Lower lobe of right lung (tissue), 2 donors: ENCODE measurements around the gene PYHIN1. TPM values are rescaled to one million over a fixed set of nuclear protein-coding genes. Genes with fewer than 3 reads are reported as not detected.

Experiments used
- ATAC-seq, 2 donors: fragments of 200-7000 bp; cut with Tn5 transposase; one replicate each; pipeline ENCODE4 v1.9.1; 2020 to 2022; ENCODE audit warnings: mild to moderate bottlenecking in 2 of 2, moderate library complexity in 2 of 2
- DNase-seq: peaks from one replicate; pipeline ENCODE4 v3.0.0-alpha.2; 2020
- H3K27ac ChIP-seq: fragments of 200-600 bp; one replicate; pipeline ENCODE4 v1.8.0; 2022
- H3K27me3 ChIP-seq: fragments of 200-600 bp; one replicate; pipeline ENCODE4 v1.8.0; 2022; ENCODE audit warnings: low read depth
- H3K36me3 ChIP-seq: fragments of 200-600 bp; one replicate; pipeline ENCODE4 v1.8.0; 2022; ENCODE audit warnings: mild to moderate bottlenecking
- H3K4me1 ChIP-seq: fragments of 200-600 bp; one replicate; pipeline ENCODE4 v1.8.0; 2022
- H3K4me3 ChIP-seq: fragments of 200-600 bp; one replicate; pipeline ENCODE4 v1.8.0; 2022; ENCODE audit warnings: mild to moderate bottlenecking
- H3K9me3 ChIP-seq: fragments of 200-600 bp; one replicate; pipeline ENCODE4 v1.8.0; 2022
- CTCF ChIP-seq: fragments of 200-600 bp; IDR thresholded peaks from one replicate; pipeline ENCODE4 v1.8.0; 2022; ENCODE audit warnings: antibody characterized with exemption, mild to moderate bottlenecking
- intact Hi-C: fragments of 100-400 bp; cut with DNase I; formaldehyde crosslinking; loops from one replicate; pipeline ENCODE4 v1.11.0; 2022
- total RNA-seq: library from RNA; stranded (reverse); fragmentation: NEBNext Ultra II Directional; extraction: Animal tissue kit (Norgen Biotek cat#: 25700); gene quantifications from one replicate; pipeline ENCODE4 v1.2.1, GENCODE V29; 2021
- donor health status: DM: no; HTN: yes; CAD: no; lungs with severe emphysema.

The PYHIN1 gene
- total RNA-seq, 1 donor from 2014 or later = 3.9 TPM

- DNase-seq (no peak), ATAC-seq (no peak)
- H3K36me3 ChIP-seq = no peaks in the 10 kb centered on the region
- H3K9me3 ChIP-seq = peaks cover 4% of the 10 kb centered on the region
- TF ChIP-seq CTCF = no peak
- H3K27me3 ChIP-seq = no peaks in the 10 kb centered on the region
- no peaks in the 10 kb centered on the region for H3K4me1 ChIP-seq
- H3K27ac ChIP-seq = no peak overlapping the region
- intact Hi-C loops = no loop called here
- no peak overlapping the region for H3K4me3 ChIP-seq
Measured at GRCh38 chr1:158978730-158979129, 47.4 kb downstream of the PYHIN1 start.

- DNase-seq (no peak), ATAC-seq (no peak)
- Histone ChIP-seq H3K4me3 (no peak overlapping the region), H3K36me3 (no peaks in the 10 kb centered on the region), H3K27me3 (no peaks in the 10 kb centered on the region), H3K4me1 (no peaks in the 10 kb centered on the region), H3K9me3 (peaks cover 4% of the 10 kb centered on the region), H3K27ac (no peak overlapping the region)
- no peak for TF ChIP-seq CTCF
- intact Hi-C loops = no loop called here
Measured at GRCh38 chr1:158979229-158979628, 47.9 kb downstream of the PYHIN1 start.

GRCh38 chr1:158983235-158983634 lies 51.9 kb downstream of the PYHIN1 start:
- H3K4me3 ChIP-seq = no peak overlapping the region
- H3K27ac ChIP-seq = no peak overlapping the region
- peaks cover 4% of the 10 kb centered on the region for H3K9me3 ChIP-seq
- no peaks in the 10 kb centered on the region for H3K27me3 ChIP-seq
- intact Hi-C loops = no loop called here
- no peaks in the 10 kb centered on the region for H3K4me1 ChIP-seq
- DNase-seq (no peak), ATAC-seq (no peak)
- no peaks in the 10 kb centered on the region for H3K36me3 ChIP-seq
- no peak for TF ChIP-seq CTCF

GRCh38 chr1:158984386-158984785 lies 53.0 kb downstream of the PYHIN1 start:
- Histone ChIP-seq H3K36me3 (no peaks in the 10 kb centered on the region), H3K27ac (no peak overlapping the region), H3K27me3 (no peaks in the 10 kb centered on the region), H3K9me3 (peaks cover 4% of the 10 kb centered on the region), H3K4me1 (no peaks in the 10 kb centered on the region), H3K4me3 (no peak overlapping the region)
- no peak for TF ChIP-seq CTCF
- DNase-seq (no peak), ATAC-seq (no peak)
- intact Hi-C loops = no loop called here

- no peaks in the 10 kb centered on the region for H3K9me3 ChIP-seq
- no peaks in the 10 kb centered on the region for H3K4me1 ChIP-seq
- no peaks in the 10 kb centered on the region for H3K36me3 ChIP-seq
- intact Hi-C loops = no loop called here
- DNase-seq (no peak), ATAC-seq (no peak)
- H3K27me3 ChIP-seq = no peaks in the 10 kb centered on the region
- no peak for TF ChIP-seq CTCF
- H3K4me3 ChIP-seq = no peak overlapping the region
- H3K27ac ChIP-seq = no peak overlapping the region
Measured at GRCh38 chr1:158989424-158989823, 58.1 kb downstream of the PYHIN1 start.

GRCh38 chr1:158992787-158993312 lies 61.5 kb downstream of the PYHIN1 start:
- H3K27ac ChIP-seq = no peak overlapping the region
- H3K27me3 ChIP-seq = no peaks in the 10 kb centered on the region
- H3K36me3 ChIP-seq = no peaks in the 10 kb centered on the region
- H3K4me1 ChIP-seq = no peaks in the 10 kb centered on the region
- no peak for TF ChIP-seq CTCF
- H3K4me3 ChIP-seq = no peak overlapping the region
- intact Hi-C loops = no loop called here
- H3K9me3 ChIP-seq = no peaks in the 10 kb centered on the region
- no peak for DNase-seq
- ATAC-seq = no peak
